K562 (cell line): ENCODE data around the gene CDCA5. TPM values are rescaled to one million over a fixed set of nuclear protein-coding genes. Genes with fewer than 3 reads are reported as not detected.

ENCODE experiments used
- ATAC-seq: fragments of 200-7000 bp; cut with Tn5 transposase; 3 replicates; pipeline ENCODE4 v1.9.1; 2020; ENCODE audit warnings: moderate library complexity
- BruUV-seq: library from RNA; stranded (reverse); fragments of 400-500 nt; replicated peaks from 2 replicates; lab custom pipeline; 2021; lab: Mats Ljungman, UMichigan
- CTCF ChIA-PET: fragments of 300-600 bp; formaldehyde crosslinking; extraction: SDS; loops from one replicate; lab custom pipeline; 2021; ENCODE audit warnings: low intra/inter-chr PET ratio; lab: Yijun Ruan, JAX
- POLR2A ChIA-PET: fragments of 300-600, 350-650 bp; sonication (Branson Sonifier 250); formaldehyde crosslinking; extraction: SDS; loops from one replicate; lab custom pipeline; 2021; ENCODE audit warnings: antibody characterized with exemption, inconsistent platforms; lab: Yijun Ruan, JAX
- DNase-seq, 4 experiments: peaks; one replicate each; pipeline versions ENCODE4 v3.0.0 to v3.0.0-alpha.2; 2011 to 2018; ENCODE audit warnings: low spot score in 3 of 4, mixed read lengths in 3 of 4; ENCODE audit errors: extremely low read depth in 1 of 4
- FAIRE-seq: peaks from 2 replicates; lab custom pipeline; 2011; peaks lifted over from hg19 to GRCh38; lab: Jason Lieb, UNC
- H2AFZ ChIP-seq: 2 replicates; pipeline ENCODE4 v1.6.0; 2011; ENCODE audit warnings: low read depth, low read length, control low read depth, inconsistent platforms
- H3K27ac ChIP-seq: fragments of 200-600 bp; 3 replicates; pipeline ENCODE4 v1.8.0; 2011; ENCODE audit warnings: low read depth, mild to moderate bottlenecking, control low read depth, inconsistent platforms, low read length, moderate library complexity, mixed read lengths; ENCODE audit errors: extremely low read depth
- H3K27me3 ChIP-seq, 2 experiments: fragments of 300-600 bp in 1 of 2; 2 replicates in 1 of 2; 3 replicates in 1 of 2; pipeline versions ENCODE4 v1.6.0 to v1.8.0; 2011; ENCODE audit warnings: inconsistent platforms in 2 of 2, low read length in 2 of 2, mild to moderate bottlenecking in 1 of 2, mixed read lengths in 1 of 2, moderate library complexity in 1 of 2; ENCODE audit not compliant: control insufficient read depth in 2 of 2, insufficient read depth in 2 of 2
- H3K36me3 ChIP-seq: fragments of 300-600 bp; 3 replicates; pipeline ENCODE4 v1.8.0; 2011; ENCODE audit warnings: mild to moderate bottlenecking, low read length, inconsistent platforms; ENCODE audit not compliant: control insufficient read depth, insufficient read depth
- H3K4me1 ChIP-seq, 2 experiments: fragments of 200-600 bp in 1 of 2; replicated peaks in 1 of 2; 2 replicates in 1 of 2; 3 replicates in 1 of 2; pipeline versions ENCODE4 v1.5.1 to v1.8.0; 2011; ENCODE audit warnings: inconsistent platforms in 2 of 2, low read length in 2 of 2, mild to moderate bottlenecking in 1 of 2, mixed read lengths in 1 of 2, moderate library complexity in 1 of 2; ENCODE audit not compliant: control insufficient read depth in 2 of 2, insufficient read depth in 2 of 2
- H3K4me2 ChIP-seq: 2 replicates; pipeline ENCODE4 v1.6.1; 2011; ENCODE audit warnings: low read length, control low read depth, inconsistent platforms, mixed read lengths; ENCODE audit not compliant: insufficient read depth
- H3K4me3 ChIP-seq: fragments of 200-600 bp; sonication (generic), shearing (Covaris generic); 2 replicates; pipeline ENCODE4 v1.5.1; 2016; ENCODE audit warnings: control low read depth, inconsistent platforms
- H3K79me2 ChIP-seq: fragments of 200-600 bp; 3 replicates; pipeline ENCODE4 v1.8.0; 2011; ENCODE audit warnings: low read length, inconsistent platforms; ENCODE audit not compliant: control insufficient read depth, insufficient read depth
- H3K9ac ChIP-seq, 2 experiments: 2 replicates each; pipeline versions ENCODE4 v1.6.0 to v1.6.1; 2011; ENCODE audit warnings: low read depth in 2 of 2, low read length in 2 of 2, control low read depth in 1 of 2, inconsistent platforms in 1 of 2, mild to moderate bottlenecking in 1 of 2, mixed read lengths in 1 of 2; ENCODE audit not compliant: insufficient read depth in 1 of 2
- H3K9me1 ChIP-seq: one replicate; pipeline ENCODE4 v1.6.0; 2011; ENCODE audit warnings: inconsistent platforms, mild to moderate bottlenecking, low read length, moderate library complexity; ENCODE audit not compliant: control insufficient read depth, insufficient read depth
- H3K9me3 ChIP-seq: replicated peaks from 2 replicates; pipeline ENCODE4 v1.5.1; 2011; ENCODE audit warnings: low read depth, low read length, inconsistent platforms; ENCODE audit not compliant: control insufficient read depth, insufficient read depth
- H4K20me1 ChIP-seq: replicated peaks from 2 replicates; pipeline ENCODE4 v1.6.1; 2011; ENCODE audit warnings: low read length, inconsistent platforms, mixed read lengths; ENCODE audit not compliant: control insufficient read depth, insufficient read depth
- EP300 ChIP-seq: IDR thresholded peaks from 2 replicates; pipeline ENCODE4 v1.6.1; 2012; ENCODE audit warnings: low read length, improper control_type of control experiment
- RBM25 ChIP-seq: fragments of 200-400 bp; formaldehyde crosslinking; IDR thresholded peaks from 2 replicates; pipeline ENCODE4 v1.6.1; 2018; ENCODE audit warnings: low read length, low read depth, moderate library complexity; ENCODE audit not compliant: severe bottlenecking
- SRSF3 ChIP-seq: fragments of 200-400 bp; formaldehyde crosslinking; IDR thresholded peaks from 2 replicates; pipeline ENCODE4 v1.6.1; 2016; ENCODE audit warnings: mild to moderate bottlenecking, low read length, moderate library complexity; ENCODE audit not compliant: insufficient read depth
- TOE1 ChIP-seq, 2 experiments: fragments of 450-650 bp in 1 of 2; sonication (generic) in 1 of 2; formaldehyde crosslinking in 1 of 2; IDR thresholded peaks; 2 replicates each; pipeline versions ENCODE4 v1.7.1 to v1.8.0; 2016 to 2022; ENCODE audit warnings: borderline replicate concordance in 2 of 2, mild to moderate bottlenecking in 2 of 2, antibody characterized with exemption in 1 of 2, inconsistent platforms in 1 of 2, low read depth in 1 of 2, missing genetic modification reagents in 1 of 2, moderate library complexity in 1 of 2
- WGBS: fragments of 100-300 bp; shearing (Covaris generic); methylation state at CpG from one replicate; pipeline ENCODE4 v1.1.6; 2016; ENCODE audit warnings: low coverage, mixed read lengths; ENCODE audit not compliant: insufficient coverage; ENCODE audit errors: missing lambda C conversion rate; 5-methylcytosine and 5-hydroxymethylcytosine counted together
- in situ Hi-C: fragments of 300-500 bp; cut with MboI; formaldehyde crosslinking; loops from 4 replicates; pipeline ENCODE4 v1.15.0; 2018; ENCODE audit warnings: inconsistent platforms, mixed read lengths
- intact Hi-C: fragments of 100-400 bp; cut with micrococcal nuclease; formaldehyde crosslinking; loops from 2 replicates; pipeline ENCODE4 v1.14.2; 2022
- polyA plus RNA-seq, 8 experiments: library from polyadenylated mRNA; depleted of rRNA in 4 of 8; stranded (reverse) in 5 of 8; unstranded in 3 of 8; fragments of >200 nt; fragmentation: Nextera tagmentation in 2 of 8; fragmentation: Illumina TruSeq in 1 of 8; extraction: Ambion mirVana in 2 of 8; extraction: Trizol in 1 of 8; gene quantifications; 2 replicates each; pipeline versions ENCODE4 v1.2.1 to v1.2.3, GENCODE V29; 2011 to 2014; ENCODE audit warnings: inconsistent platforms in 1 of 8, missing spikeins in 1 of 8
- total RNA-seq, 7 experiments: library from RNA; depleted of rRNA in 6 of 7; stranded (reverse); fragments of >200 nt in 6 of 7; fragmentation: Illumina TruSeq in 2 of 7; extraction: Trizol in 2 of 7; gene quantifications; 2 replicates each; pipeline versions ENCODE4 v1.2.1 to v1.2.3, GENCODE V29; 2011 to 2021; ENCODE audit warnings: low replicate concordance in 1 of 7
- TF ChIP-seq, protein P1 (sequence below): sonication (generic); formaldehyde crosslinking; IDR thresholded peaks from 2 replicates; pipeline ENCODE4 v1.8.0; 2022; ENCODE audit warnings: mild to moderate bottlenecking, missing genetic modification reagents
- TF ChIP-seq, protein P2 (sequence below): fragments of 250-450 bp; sonication (Bioruptor Pico); IDR thresholded peaks from 2 replicates; pipeline ENCODE4 v1.4.0; 2020

The CDCA5 gene
- total and polyA plus RNA-seq, 9 of the 15 experiments (the other 6 are each of a cell fraction or from before 2014, with no cell fraction given) = 18.9 to 94.3 (median 64.6) TPM

DNA sequence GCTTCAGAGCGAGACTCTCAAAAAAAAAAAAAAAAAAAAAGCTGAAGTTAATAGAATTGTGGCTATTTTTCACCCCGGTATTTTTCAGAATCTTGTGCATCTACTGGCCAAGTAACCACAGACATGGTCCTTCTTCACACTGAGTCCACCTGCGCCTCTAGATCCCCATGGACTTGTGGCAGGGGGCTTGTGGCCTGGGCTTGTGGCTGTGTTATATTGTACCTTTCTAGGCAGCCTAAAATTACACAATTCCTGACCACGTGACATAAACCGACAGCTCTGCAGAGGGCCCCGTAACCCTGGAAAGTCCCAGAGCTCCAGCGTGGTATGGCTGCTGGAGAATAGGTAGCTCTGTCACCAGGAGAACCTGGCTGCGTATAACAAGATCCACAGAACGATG is 14.6 kb downstream of the CDCA5 start:
- ChIA-PET CTCF (no interaction called here), POLR2A (interaction anchor here (0.7 to 1.4 kb wide), 5 partner anchors 9 to 74 kb away, joined by 3 to 4 read pairs (median 3); partner anchors contain the start of genes CDCA5 and ZFPL1)
- no TSS peak for BruUV-seq
- Histone ChIP-seq H3K4me3 (no peak overlapping the region), H3K9ac (no peak overlapping the region), H2AFZ (no peak overlapping the region), H3K9me1 (peaks cover 2% of the 10 kb centered on the region), H3K79me2 (no peaks in the 10 kb centered on the region), H3K4me1 (peaks cover 8 to 20% of the 10 kb centered on the region in 2 experiments), H3K27me3 (no peaks in the 10 kb centered on the region), H3K36me3 (no peaks in the 10 kb centered on the region), H4K20me1 (no peaks in the 10 kb centered on the region), H3K4me2 (no peak overlapping the region), H3K9me3 (no peaks in the 10 kb centered on the region), H3K27ac (no peak overlapping the region)
- TF ChIP-seq SRSF3 = no peak
- TF ChIP-seq, protein P1, sequence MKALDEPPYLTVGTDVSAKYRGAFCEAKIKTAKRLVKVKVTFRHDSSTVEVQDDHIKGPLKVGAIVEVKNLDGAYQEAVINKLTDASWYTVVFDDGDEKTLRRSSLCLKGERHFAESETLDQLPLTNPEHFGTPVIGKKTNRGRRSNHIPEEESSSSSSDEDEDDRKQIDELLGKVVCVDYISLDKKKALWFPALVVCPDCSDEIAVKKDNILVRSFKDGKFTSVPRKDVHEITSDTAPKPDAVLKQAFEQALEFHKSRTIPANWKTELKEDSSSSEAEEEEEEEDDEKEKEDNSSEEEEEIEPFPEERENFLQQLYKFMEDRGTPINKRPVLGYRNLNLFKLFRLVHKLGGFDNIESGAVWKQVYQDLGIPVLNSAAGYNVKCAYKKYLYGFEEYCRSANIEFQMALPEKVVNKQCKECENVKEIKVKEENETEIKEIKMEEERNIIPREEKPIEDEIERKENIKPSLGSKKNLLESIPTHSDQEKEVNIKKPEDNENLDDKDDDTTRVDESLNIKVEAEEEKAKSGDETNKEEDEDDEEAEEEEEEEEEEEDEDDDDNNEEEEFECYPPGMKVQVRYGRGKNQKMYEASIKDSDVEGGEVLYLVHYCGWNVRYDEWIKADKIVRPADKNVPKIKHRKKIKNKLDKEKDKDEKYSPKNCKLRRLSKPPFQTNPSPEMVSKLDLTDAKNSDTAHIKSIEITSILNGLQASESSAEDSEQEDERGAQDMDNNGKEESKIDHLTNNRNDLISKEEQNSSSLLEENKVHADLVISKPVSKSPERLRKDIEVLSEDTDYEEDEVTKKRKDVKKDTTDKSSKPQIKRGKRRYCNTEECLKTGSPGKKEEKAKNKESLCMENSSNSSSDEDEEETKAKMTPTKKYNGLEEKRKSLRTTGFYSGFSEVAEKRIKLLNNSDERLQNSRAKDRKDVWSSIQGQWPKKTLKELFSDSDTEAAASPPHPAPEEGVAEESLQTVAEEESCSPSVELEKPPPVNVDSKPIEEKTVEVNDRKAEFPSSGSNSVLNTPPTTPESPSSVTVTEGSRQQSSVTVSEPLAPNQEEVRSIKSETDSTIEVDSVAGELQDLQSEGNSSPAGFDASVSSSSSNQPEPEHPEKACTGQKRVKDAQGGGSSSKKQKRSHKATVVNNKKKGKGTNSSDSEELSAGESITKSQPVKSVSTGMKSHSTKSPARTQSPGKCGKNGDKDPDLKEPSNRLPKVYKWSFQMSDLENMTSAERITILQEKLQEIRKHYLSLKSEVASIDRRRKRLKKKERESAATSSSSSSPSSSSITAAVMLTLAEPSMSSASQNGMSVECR (CRISPR knock-in tag) = no peak
- TF ChIP-seq, protein P2, sequence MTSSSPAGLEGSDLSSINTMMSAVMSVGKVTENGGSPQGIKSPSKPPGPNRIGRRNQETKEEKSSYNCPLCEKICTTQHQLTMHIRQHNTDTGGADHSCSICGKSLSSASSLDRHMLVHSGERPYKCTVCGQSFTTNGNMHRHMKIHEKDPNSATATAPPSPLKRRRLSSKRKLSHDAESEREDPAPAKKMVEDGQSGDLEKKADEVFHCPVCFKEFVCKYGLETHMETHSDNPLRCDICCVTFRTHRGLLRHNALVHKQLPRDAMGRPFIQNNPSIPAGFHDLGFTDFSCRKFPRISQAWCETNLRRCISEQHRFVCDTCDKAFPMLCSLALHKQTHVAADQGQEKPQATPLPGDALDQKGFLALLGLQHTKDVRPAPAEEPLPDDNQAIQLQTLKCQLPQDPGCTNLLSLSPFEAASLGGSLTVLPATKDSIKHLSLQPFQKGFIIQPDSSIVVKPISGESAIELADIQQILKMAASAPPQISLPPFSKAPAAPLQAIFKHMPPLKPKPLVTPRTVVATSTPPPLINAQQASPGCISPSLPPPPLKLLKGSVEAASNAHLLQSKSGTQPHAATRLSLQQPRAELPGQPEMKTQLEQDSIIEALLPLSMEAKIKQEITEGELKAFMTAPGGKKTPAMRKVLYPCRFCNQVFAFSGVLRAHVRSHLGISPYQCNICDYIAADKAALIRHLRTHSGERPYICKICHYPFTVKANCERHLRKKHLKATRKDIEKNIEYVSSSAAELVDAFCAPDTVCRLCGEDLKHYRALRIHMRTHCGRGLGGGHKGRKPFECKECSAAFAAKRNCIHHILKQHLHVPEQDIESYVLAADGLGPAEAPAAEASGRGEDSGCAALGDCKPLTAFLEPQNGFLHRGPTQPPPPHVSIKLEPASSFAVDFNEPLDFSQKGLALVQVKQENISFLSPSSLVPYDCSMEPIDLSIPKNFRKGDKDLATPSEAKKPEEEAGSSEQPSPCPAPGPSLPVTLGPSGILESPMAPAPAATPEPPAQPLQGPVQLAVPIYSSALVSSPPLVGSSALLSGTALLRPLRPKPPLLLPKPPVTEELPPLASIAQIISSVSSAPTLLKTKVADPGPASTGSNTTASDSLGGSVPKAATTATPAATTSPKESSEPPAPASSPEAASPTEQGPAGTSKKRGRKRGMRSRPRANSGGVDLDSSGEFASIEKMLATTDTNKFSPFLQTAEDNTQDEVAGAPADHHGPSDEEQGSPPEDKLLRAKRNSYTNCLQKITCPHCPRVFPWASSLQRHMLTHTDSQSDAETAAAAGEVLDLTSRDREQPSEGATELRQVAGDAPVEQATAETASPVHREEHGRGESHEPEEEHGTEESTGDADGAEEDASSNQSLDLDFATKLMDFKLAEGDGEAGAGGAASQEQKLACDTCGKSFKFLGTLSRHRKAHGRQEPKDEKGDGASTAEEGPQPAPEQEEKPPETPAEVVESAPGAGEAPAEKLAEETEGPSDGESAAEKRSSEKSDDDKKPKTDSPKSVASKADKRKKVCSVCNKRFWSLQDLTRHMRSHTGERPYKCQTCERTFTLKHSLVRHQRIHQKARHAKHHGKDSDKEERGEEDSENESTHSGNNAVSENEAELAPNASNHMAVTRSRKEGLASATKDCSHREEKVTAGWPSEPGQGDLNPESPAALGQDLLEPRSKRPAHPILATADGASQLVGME = no peak
- TF ChIP-seq TOE1 (IDR thresholded peaks at IDR 0.05; ENCODE audit: borderline replicate concordance) = no peak
- TF ChIP-seq TOE1 (CRISPR knock-in tag; IDR thresholded peaks at IDR 0.05; ENCODE audit: borderline replicate concordance, low read depth) = no peak
- TF ChIP-seq RBM25 = no peak
- TF ChIP-seq EP300 = no peak
- intact Hi-C loops = no loop called here
- no peak for ATAC-seq
- 28% methylated on average over 8 of the region's 9 CpGs for WGBS
- FAIRE-seq = peak; percentile 58
- DNase-seq = no peak
- in situ Hi-C loops = no loop called here
